GM18951 (cell line): ENCODE measurements around the gene MDH1B.
"Not testable (repeated sequence)": the region's sequence is repeated elsewhere in the genome, so short reads cannot be mapped to it uniquely, and the experiment has no call there.

Experiments used
- POLR2A ChIP-seq: IDR thresholded peaks from 4 replicates; pipeline ENCODE4 v1.6.1; 2011; ENCODE audit warnings: mild to moderate bottlenecking; ENCODE audit not compliant: insufficient read length, insufficient read depth; ENCODE audit errors: extremely low read depth
- in situ Hi-C: fragments of 300-500 bp; cut with MboI; formaldehyde crosslinking; loops from one replicate; pipeline ENCODE4 v1.12.0; 2022; ENCODE audit warnings: low sequenced_read_pairs, mixed read lengths, inconsistent platforms; ENCODE audit not compliant: unreplicated experiment

MDH1B gene

DNA sequence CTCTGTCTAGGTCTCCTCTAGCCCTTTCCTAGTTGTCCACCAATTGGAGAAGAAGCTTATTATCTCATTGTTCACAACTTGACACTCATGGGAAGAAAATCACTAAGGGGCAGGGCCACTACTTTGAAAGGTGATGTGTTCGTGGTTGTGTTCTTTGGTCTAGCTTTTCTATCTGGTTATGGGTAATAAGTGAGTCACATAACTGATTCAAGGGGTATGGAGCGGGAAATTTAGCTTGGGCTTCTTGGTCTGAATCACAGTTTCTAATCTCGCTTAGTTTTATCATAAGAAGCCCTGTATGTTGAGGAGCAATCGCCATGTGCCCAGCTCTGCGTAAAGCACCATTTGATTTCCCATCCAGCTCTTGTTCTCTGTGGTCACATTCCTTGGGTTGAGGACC, 28.2 kb downstream of the MDH1B start:
- no peak for TF ChIP-seq POLR2A
- in situ Hi-C loops: no loop called here

DNA sequence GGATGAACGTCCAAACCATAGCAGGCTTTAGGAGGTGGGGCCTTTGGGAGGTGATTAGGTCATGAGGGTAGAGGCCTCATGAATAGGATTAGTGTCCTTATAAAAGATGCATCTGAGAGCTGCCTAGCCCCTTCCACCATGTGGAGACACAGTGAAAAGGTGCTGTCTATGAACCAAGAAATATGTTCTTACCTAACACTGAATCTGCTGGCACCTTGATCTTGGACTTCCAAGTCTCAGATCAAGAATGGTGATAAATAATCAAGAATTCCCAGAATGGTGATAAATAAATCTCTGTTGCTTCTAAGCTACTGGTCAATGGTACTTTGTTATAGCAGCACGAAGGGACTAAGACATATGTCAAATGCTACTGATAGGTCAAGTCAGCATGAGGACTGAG, 31.8 kb downstream of the MDH1B start:
- no peak for TF ChIP-seq POLR2A

DNA sequence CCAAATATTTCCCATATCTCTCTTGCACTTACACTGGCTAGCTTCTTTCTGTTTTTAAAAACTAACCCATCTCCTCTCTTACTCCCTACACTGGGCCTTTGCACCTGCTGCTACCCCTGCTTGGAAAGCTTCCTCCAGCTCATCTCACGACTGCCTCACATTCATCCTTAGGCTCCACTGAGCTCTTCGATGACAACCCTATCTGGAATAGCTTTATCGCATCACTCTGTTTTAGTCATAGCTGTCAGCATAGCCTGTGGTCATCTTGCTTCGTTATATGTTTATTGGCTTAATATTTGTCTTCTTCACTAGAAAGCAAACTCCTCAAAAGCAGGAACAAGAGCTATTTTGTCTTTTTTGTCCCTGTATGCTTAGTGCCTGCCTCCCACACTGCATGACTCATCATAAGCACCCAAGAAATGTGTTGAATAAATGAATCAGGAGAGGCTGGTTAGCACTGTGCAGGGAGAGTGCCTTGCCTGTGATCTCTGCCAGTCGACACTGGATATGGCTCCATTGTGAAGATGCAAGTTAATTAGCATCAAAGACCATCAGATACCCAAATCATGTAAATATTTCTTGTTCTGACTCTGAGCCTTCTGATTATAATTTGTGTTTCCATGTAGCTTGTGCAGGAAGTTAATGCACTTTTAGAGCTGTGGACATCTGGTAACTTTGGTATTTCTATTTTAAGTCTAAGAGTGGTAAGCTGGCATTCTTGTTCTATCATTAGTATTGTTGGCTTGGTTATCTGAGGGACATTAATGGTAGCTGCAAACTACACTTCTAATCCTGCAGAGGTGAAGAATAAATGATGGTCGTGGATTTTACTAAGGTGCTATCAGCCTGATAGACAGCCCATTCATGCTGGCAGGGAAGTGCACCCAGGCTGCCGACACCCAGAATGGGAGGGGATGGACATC, 36.6 kb downstream of the MDH1B start:
- no peak for TF ChIP-seq POLR2A
- in situ Hi-C loops: no loop called here

More for the DNA sequence above, 31.8 kb downstream of the MDH1B start:
- in situ Hi-C loops: no loop called here

DNA sequence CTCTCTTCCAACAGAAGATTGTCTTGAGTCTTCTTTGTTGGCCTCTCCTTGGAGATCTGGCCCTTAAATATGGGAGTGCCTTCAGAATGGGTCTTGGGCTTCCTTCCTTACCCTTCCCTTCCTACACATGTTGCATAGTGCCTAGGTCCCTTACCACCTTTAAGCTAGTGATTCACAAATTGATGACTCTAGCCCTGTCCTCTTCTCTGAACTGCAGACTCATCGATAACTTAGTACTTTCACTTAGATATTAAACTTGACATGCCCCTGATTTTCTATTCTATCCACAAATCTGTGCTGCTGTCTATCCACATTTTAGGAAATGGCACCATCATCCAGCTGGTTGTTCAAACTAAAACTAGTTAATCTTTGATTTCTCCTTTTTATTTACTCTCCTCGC, 37.8 kb downstream of the MDH1B start:
- in situ Hi-C loops: no loop called here
- TF ChIP-seq POLR2A: no peak

DNA sequence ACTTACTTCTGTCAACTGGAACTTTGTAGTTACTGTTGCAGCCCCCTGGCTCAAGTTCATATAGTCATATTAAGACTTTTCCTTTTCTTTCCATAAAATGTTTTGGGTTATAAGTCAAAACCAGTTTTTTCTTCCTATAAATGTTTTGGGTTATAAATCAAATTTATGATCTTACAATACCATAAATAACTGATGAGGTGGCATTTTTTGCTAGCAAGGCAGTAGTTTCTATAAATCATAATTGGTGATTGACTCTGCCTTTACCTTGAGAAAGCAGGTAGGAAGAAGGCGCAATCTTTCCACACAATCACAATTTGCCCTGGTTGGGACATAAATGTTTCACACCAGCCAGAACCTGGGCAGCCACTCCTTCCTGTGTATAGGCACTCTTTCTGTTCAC, 41.8 kb downstream of the MDH1B start:
- TF ChIP-seq POLR2A: no peak

DNA sequence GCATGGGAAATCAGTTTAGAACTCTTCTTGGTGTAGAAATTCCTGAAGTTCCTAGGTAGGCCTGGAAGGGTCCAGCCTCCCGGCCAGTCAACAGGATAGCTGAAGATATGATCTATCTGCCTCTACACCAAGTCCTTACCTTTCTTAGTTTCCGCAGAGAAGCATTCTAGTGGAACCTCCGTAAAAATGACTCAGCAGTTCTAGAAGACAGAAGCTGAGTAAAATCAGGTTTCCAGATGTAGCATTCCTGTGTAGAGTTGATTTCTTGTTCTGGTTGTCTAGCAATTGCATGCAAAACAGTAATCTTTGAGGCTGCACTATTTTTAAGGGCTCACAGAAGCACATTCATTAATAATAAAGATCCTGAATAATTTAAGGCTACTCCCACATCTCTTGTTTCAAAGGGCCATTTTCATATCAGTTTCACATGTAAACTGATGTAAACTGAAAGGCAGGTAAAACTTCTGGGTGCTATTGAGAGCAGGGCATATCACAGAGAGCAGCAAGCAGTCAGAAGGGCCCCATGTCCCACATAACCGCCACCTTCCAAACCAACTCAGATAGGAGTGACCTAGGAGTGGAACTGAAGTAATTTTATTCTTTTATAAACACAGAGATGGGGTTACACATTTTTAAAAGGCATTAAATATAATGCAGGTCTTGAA, 43.7 kb downstream of the MDH1B start:
- no peak for TF ChIP-seq POLR2A
- in situ Hi-C loops: no loop called here

More for the DNA sequence above, 41.8 kb downstream of the MDH1B start:
- in situ Hi-C loops: no loop called here

DNA sequence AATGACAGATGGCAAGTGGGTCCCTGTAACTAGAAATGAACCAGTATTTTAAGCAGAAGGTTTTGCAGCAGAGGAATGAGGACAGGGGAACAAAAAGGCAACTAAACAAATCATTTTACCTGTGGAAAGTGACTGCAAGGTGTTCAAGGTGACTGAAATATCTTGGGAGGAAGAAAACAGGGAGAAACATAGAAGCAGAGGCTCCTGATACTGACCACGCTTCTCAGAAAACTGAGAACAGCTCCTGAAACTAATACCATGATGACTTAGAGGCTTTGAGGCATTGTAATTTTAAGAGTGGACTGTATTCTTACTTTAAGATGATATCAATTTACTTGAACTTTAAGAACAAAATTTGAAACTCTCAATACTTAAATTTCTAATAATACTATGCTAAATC, 46.8 kb downstream of the MDH1B start, which contains the start of gene DYTN:
DYTN (minus strand) TSS at position 101 of the 400 bp plus-strand sequence. CDS start 117 bp downstream, outside the sequence.
- TF ChIP-seq POLR2A: no peak
- in situ Hi-C loops: no loop called here

DNA sequence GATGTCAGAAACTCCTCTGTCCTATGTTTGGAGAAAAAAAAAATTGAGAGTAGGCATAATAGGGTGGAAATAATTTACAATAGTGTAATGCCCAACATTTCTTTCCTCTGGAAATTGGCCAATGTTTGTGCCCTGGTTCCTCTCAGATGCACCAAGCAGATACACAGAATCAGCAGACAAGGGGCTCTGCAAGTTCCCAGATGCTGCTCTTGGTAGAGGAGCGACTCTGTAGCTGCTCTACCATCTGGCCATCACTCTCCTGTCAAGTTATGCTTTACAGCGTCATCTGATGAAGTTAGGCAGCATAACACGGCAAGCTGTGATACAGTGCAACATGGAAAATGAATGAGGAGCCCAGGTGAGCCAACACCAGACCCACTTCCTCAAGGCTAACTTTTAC, 48.5 kb downstream of the MDH1B start:
- in situ Hi-C loops: no loop called here
- TF ChIP-seq POLR2A: no peak

DNA sequence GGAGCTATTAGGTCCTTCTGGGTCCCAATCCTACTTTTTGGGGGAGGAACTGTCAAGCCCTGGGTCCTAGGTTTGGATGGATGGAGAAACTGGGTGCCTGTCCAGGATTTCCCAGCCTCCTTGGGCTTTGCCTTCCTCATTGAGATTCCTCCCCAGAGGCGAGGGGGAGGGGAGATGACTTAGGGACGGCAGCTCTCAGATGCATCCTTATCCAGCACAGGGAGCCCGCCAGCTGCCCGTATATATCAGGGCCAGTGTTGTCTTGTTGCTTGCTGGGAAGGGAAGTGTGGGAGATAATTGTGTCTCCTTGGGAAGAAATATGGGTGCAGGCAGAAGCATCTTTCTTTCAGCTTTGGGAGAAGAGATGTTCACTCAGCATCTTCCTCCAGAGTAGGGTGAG, 49.9 kb downstream of the MDH1B start:
- in situ Hi-C loops: not testable (repeated sequence)

DNA sequence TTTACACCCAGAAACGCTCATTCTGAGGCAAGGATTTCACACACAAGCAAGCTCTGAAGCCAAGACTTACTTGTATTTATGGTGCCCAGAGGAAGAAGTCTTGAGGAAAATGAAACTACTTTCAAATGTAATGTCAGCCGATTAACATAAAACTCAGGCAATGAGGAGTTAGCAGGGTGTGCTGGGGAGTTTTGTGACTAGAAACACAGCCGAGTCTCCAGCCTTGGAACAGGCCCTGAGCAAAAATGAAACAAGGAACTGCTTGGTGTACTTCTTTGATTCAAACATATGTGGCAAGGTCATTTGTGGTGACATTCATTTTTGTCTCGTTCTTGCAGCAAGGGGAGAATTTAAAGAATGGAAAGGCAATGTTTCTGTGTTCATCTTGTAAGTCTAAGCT, 51.4 kb downstream of the MDH1B start:
- no peak for TF ChIP-seq POLR2A
- in situ Hi-C loops: no loop called here

DNA sequence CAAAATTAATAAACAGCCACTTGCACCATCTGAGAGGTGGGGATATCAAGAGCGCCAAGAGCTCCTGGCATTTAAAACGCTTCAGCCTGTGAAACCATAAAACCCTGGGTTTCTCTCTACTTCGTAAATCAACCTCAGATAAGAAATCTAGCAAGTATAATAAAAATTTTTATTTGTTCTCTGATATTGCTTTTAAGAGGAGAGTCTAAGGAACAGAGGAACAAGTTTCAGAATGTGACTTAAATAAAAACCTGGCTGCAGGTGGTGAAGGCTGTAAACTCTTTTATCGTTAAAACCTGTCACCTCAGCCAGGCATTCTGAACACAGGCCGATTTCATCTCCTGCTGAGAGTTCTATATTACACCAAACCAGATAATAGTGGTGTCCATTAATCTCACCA, 56.8 kb downstream of the MDH1B start:
- in situ Hi-C loops: no loop called here
- no peak for TF ChIP-seq POLR2A

DNA sequence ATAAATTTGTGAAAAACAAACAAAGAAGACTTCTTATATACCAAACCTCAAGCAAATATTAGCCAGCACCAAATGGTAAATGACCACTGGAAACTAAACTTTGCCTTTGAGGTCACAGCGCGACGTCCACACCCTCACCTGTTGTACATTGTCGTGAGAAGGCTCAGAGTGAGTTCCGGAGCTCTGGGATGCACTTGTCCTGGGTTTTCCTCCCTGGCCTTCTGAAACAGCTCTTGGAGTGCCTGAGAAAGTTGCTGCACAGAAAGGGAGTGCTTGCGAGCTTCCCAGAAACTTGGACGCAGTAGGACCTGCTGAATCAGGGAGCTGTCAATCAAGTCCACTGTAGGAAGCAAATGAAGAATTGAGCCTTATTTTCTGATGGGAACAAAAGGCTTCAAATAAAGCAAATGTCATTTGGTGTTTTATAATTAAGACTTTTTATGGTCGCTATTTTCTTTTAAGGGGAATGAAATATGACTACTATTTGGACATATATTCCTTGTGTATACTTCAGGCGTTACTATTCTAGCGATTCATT, 57.9 kb downstream of the MDH1B start:
- no peak for TF ChIP-seq POLR2A
- in situ Hi-C loops: no loop called here

DNA sequence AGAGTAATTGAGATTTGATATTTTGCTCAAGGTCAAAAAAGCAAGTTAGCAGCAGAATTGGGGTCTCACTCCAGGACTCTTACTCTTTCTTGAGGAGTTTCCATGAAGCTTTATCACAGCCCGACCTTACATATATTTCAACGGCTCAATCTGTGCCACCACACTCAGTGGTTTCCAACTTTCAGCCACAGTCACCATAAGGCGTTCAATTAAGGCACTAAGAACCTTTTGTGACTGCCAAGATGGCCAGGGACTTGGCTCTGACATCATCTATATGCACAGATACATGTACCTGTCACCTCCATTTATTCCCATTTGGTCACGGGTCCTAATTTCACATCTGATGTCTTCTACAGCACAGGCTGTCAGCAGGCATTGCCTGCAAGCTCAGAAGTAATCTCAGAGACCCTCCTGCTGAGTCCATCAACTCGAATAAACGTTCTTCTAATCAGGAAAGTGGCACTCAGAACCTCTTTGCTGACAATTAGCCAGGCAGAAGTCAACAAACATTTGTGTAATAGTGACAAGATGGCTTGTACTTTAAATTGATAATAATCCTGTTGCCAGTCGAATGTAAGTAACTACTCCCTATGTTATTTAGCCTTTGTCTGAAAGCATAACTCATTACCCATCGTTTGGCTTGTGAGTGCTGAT, 63.0 kb downstream of the MDH1B start:
- in situ Hi-C loops: no loop called here
- no peak for TF ChIP-seq POLR2A
